H1 (cell line): ENCODE data around the gene QSOX1. TPM values are rescaled to one million over a fixed set of nuclear protein-coding genes. Genes with fewer than 3 reads are reported as not detected.

Experiments
- CTCF ChIA-PET: fragments of 300-600 bp; sonication (Branson Sonifier 250); formaldehyde crosslinking; loops from one replicate; lab custom pipeline; 2021; ENCODE audit not compliant: partially characterized antibody; lab: Charles Lee
- POLR2A ChIA-PET: fragments of 300-600 bp; sonication (Branson Sonifier 250); formaldehyde crosslinking; loops from one replicate; lab custom pipeline; 2021; ENCODE audit warnings: inconsistent platforms; ENCODE audit not compliant: partially characterized antibody; lab: Charles Lee
- DNase-seq, 2 experiments: peaks; one replicate each; pipeline versions ENCODE4 v3.0.0 to v3.0.0-alpha.2; 2010 to 2022; ENCODE audit warnings: low spot score in 2 of 2, low read depth in 1 of 2, mixed read lengths in 1 of 2
- FAIRE-seq: peaks from 2 replicates; lab custom pipeline; 2011; peaks lifted over from hg19 to GRCh38; lab: Jason Lieb, UNC
- H2AFZ ChIP-seq: 2 replicates; pipeline ENCODE4 v1.8.1; 2012; ENCODE audit warnings: low read length, inconsistent platforms
- H2AK5ac ChIP-seq: 2 replicates; pipeline ENCODE4 v1.6.1; 2013; ENCODE audit warnings: low read depth, low read length
- H2BK120ac ChIP-seq: replicated peaks from 2 replicates; pipeline ENCODE3; 2013; ENCODE audit warnings: low read depth, low read length, inconsistent platforms
- H2BK12ac ChIP-seq: 2 replicates; pipeline ENCODE4 v1.6.1; 2013; ENCODE audit warnings: low read depth, low read length
- H2BK15ac ChIP-seq: 2 replicates; pipeline ENCODE4 v1.6.1; 2013; ENCODE audit warnings: low read length
- H2BK20ac ChIP-seq: 2 replicates; pipeline ENCODE4 v1.6.1; 2013; ENCODE audit warnings: low read length
- H2BK5ac ChIP-seq: 2 replicates; pipeline ENCODE4 v1.6.1; 2013; ENCODE audit warnings: low read depth, low read length
- H3K14ac ChIP-seq: 2 replicates; pipeline ENCODE4 v1.6.1; 2013; ENCODE audit warnings: inconsistent platforms; ENCODE audit not compliant: insufficient read length
- H3K18ac ChIP-seq: 2 replicates; pipeline ENCODE4 v1.6.1; 2013; ENCODE audit warnings: low read length; ENCODE audit errors: extremely low read depth
- H3K23ac ChIP-seq: 2 replicates; pipeline ENCODE4 v1.6.1; 2013; ENCODE audit warnings: inconsistent platforms; ENCODE audit not compliant: insufficient read length
- H3K23me2 ChIP-seq: 2 replicates; pipeline ENCODE4 v1.6.1; 2013; ENCODE audit warnings: low read depth, low read length
- H3K27ac ChIP-seq: 2 replicates; pipeline ENCODE4 v1.6.1; 2011; ENCODE audit warnings: low read depth, low read length, inconsistent platforms
- H3K27me3 ChIP-seq, 4 experiments: replicated peaks in 1 of 4; 1 replicate in 1 of 4; 2 replicates in 3 of 4; pipeline versions ENCODE4 v1.6.1 to v1.8.1; 2011 to 2013; ENCODE audit warnings: low read length in 3 of 4, mild to moderate bottlenecking in 3 of 4, inconsistent platforms in 2 of 4, mixed read lengths in 2 of 4, moderate library complexity in 1 of 4; ENCODE audit not compliant: control insufficient read depth in 3 of 4, insufficient read depth in 3 of 4; ENCODE audit errors: extremely low read depth in 1 of 4
- H3K36me3 ChIP-seq, 4 experiments: 2 replicates each; pipeline versions ENCODE4 v1.6.1 to v1.8.1; 2011 to 2013; ENCODE audit warnings: mild to moderate bottlenecking in 4 of 4, low read length in 3 of 4, moderate library complexity in 2 of 4, control low read depth in 1 of 4, inconsistent platforms in 1 of 4; ENCODE audit not compliant: insufficient read depth in 4 of 4, control insufficient read depth in 2 of 4
- H3K4ac ChIP-seq: replicated peaks from 2 replicates; pipeline ENCODE3; 2013; ENCODE audit warnings: low read length, low read depth, mixed read lengths, inconsistent platforms; ENCODE audit not compliant: insufficient read length
- H3K4me1 ChIP-seq, 4 experiments: replicated peaks in 1 of 4; 1 replicate in 1 of 4; 2 replicates in 3 of 4; pipeline versions ENCODE4 v1.6.1 to v1.8.1; 2011 to 2013; ENCODE audit warnings: low read length in 3 of 4, inconsistent platforms in 2 of 4, mixed read lengths in 1 of 4; ENCODE audit not compliant: insufficient read depth in 4 of 4, control insufficient read depth in 3 of 4
- H3K4me2 ChIP-seq, 2 experiments: 2 replicates each; pipeline versions ENCODE4 v1.6.1 to v1.8.1; 2011 to 2013; ENCODE audit warnings: low read depth in 2 of 2, low read length in 2 of 2, control low read depth in 1 of 2, inconsistent platforms in 1 of 2, mild to moderate bottlenecking in 1 of 2; ENCODE audit not compliant: insufficient read depth in 1 of 2
- H3K4me3 ChIP-seq, 4 experiments: fragments of 200-600, 300-600 bp in 1 of 4; sonication (generic), shearing (Covaris generic), sonication (Bioruptor Twin) in 1 of 4; 2 replicates each; pipeline versions ENCODE4 v1.5.1 to v1.8.1; 2011 to 2016; ENCODE audit warnings: low read length in 4 of 4, low read depth in 3 of 4, control low read depth in 2 of 4, inconsistent platforms in 2 of 4, mild to moderate bottlenecking in 2 of 4, mixed read lengths in 1 of 4, moderate library complexity in 1 of 4; ENCODE audit not compliant: insufficient read depth in 2 of 4; ENCODE audit errors: extremely low read depth in 1 of 4
- H3K56ac ChIP-seq: replicated peaks from 2 replicates; pipeline ENCODE3; 2013; ENCODE audit warnings: low read depth, mild to moderate bottlenecking, mixed read lengths, low read length, inconsistent platforms; ENCODE audit not compliant: insufficient read length
- H3K79me1 ChIP-seq: 2 replicates; pipeline ENCODE4 v1.6.1; 2013; ENCODE audit warnings: low read depth, low read length, control low read depth
- H3K79me2 ChIP-seq, 2 experiments: 2 replicates each; pipeline versions ENCODE4 v1.6.1 to v1.8.1; 2012 to 2013; ENCODE audit warnings: low read length in 2 of 2, mild to moderate bottlenecking in 2 of 2, inconsistent platforms in 1 of 2; ENCODE audit not compliant: insufficient read depth in 2 of 2, control insufficient read depth in 1 of 2
- H3K9ac ChIP-seq, 4 experiments: replicated peaks in 1 of 4; 1 replicate in 1 of 4; 2 replicates in 3 of 4; pipeline versions ENCODE4 v1.6.1 to v1.8.1; 2011 to 2013; ENCODE audit warnings: low read depth in 3 of 4, low read length in 3 of 4, control low read depth in 2 of 4, mild to moderate bottlenecking in 2 of 4, moderate library complexity in 2 of 4, inconsistent platforms in 1 of 4; ENCODE audit errors: extremely low read depth in 1 of 4
- H3K9me3 ChIP-seq, 2 experiments: 2 replicates each; pipeline versions ENCODE4 v1.6.1 to v1.8.1; 2012 to 2013; ENCODE audit warnings: mild to moderate bottlenecking in 2 of 2, moderate library complexity in 2 of 2, control low read depth in 1 of 2, inconsistent platforms in 1 of 2, low read depth in 1 of 2, low read length in 1 of 2, mixed read lengths in 1 of 2; ENCODE audit not compliant: insufficient read depth in 2 of 2
- H4K20me1 ChIP-seq, 2 experiments: replicated peaks in 1 of 2; 2 replicates each; pipeline versions ENCODE3 to v1.8.1; 2011 to 2013; ENCODE audit warnings: inconsistent platforms in 2 of 2, low read length in 2 of 2, mild to moderate bottlenecking in 1 of 2; ENCODE audit not compliant: insufficient read depth in 2 of 2, control insufficient read depth in 1 of 2
- H4K5ac ChIP-seq: 2 replicates; pipeline ENCODE4 v1.6.1; 2013; ENCODE audit warnings: low read length, low read depth, mixed read lengths, inconsistent platforms; ENCODE audit not compliant: insufficient read length
- H4K8ac ChIP-seq: 2 replicates; pipeline ENCODE4 v1.8.0; 2013; ENCODE audit warnings: mild to moderate bottlenecking, moderate library complexity, low read length, inconsistent platforms; ENCODE audit not compliant: insufficient read depth; ENCODE audit errors: extremely low read depth
- H4K91ac ChIP-seq: replicated peaks from 2 replicates; pipeline ENCODE3; 2013; ENCODE audit warnings: low read length, mixed read lengths, inconsistent platforms; ENCODE audit not compliant: insufficient read length
- CHD2 ChIP-seq: IDR thresholded peaks from 2 replicates; pipeline ENCODE4 v1.6.1; 2012; ENCODE audit warnings: low read length, improper control_type of control experiment
- EP300 ChIP-seq, 2 experiments: IDR thresholded peaks; 1 replicate in 1 of 2; 2 replicates in 1 of 2; pipeline ENCODE4 v1.6.1; 2011 to 2012; ENCODE audit warnings: low read depth in 2 of 2, low read length in 2 of 2, mild to moderate bottlenecking in 2 of 2, borderline replicate concordance in 1 of 2, inconsistent platforms in 1 of 2, moderate library complexity in 1 of 2
- EZH2 ChIP-seq: fragments of 200-600 bp; sonication (generic); IDR thresholded peaks from 2 replicates; pipeline ENCODE4 v1.7.1; 2012; ENCODE audit warnings: low read depth, mild to moderate bottlenecking, moderate library complexity, low read length, inconsistent platforms; ENCODE audit not compliant: severe bottlenecking
- JUND ChIP-seq: IDR thresholded peaks from 2 replicates; pipeline ENCODE4 v1.6.1; 2011; ENCODE audit warnings: mild to moderate bottlenecking, improper control_type of control experiment, low read length
- KDM5A ChIP-seq: fragments of 200-600 bp; IDR thresholded peaks from 2 replicates; pipeline ENCODE4 v1.7.1; 2012; ENCODE audit warnings: mild to moderate bottlenecking, low read length, inconsistent platforms, mixed read lengths
- PHF8 ChIP-seq: fragments of 200-600 bp; sonication (generic); conservative IDR thresholded peaks from 2 replicates; pipeline ENCODE4 v1.7.1; 2012; ENCODE audit warnings: low read depth, mild to moderate bottlenecking, inconsistent platforms, low read length, moderate library complexity
- POLR2AphosphoS5 ChIP-seq: IDR thresholded peaks from 2 replicates; pipeline ENCODE4 v1.6.1; 2011; ENCODE audit warnings: low read depth, low read length
- RAD21 ChIP-seq, 2 experiments: IDR thresholded peaks in 1 of 2; conservative IDR thresholded peaks in 1 of 2; 2 replicates each; pipeline ENCODE4 v1.6.1; 2011; ENCODE audit warnings: low read depth in 2 of 2, low read length in 2 of 2, improper control_type of control experiment in 1 of 2, inconsistent platforms in 1 of 2, mild to moderate bottlenecking in 1 of 2, moderate library complexity in 1 of 2
- SP4 ChIP-seq: IDR thresholded peaks from 2 replicates; pipeline ENCODE4 v1.6.1; 2012; ENCODE audit warnings: low read length, inconsistent platforms
- TAF1 ChIP-seq: IDR thresholded peaks from 2 replicates; pipeline ENCODE4 v1.6.1; 2011; ENCODE audit warnings: mild to moderate bottlenecking, low read depth, low read length
- WGBS, 2 experiments: shearing (Covaris generic) in 1 of 2; methylation state at CpG; one replicate each; pipeline versions ENCODE4 v1.1.6 to v1.1.7; 2013 to 2015; ENCODE audit warnings: low lambda C conversion rate in 2 of 2, mixed read lengths in 2 of 2, inconsistent platforms in 1 of 2, low coverage in 1 of 2, missing lambda C conversion rate in 1 of 2; ENCODE audit not compliant: insufficient replicate concordance in 2 of 2, insufficient coverage in 1 of 2, insufficient read length in 1 of 2; ENCODE audit errors: extremely low coverage in 1 of 2, missing lambda C conversion rate in 1 of 2; 5-methylcytosine and 5-hydroxymethylcytosine counted together
- polyA plus RNA-seq, 7 experiments: library from polyadenylated mRNA; depleted of rRNA in 3 of 7; stranded (reverse) in 5 of 7; unstranded in 2 of 7; fragments of >200 nt in 5 of 7; fragments of 200-250 nt in 2 of 7; gene quantifications; 1 replicate in 5 of 7; 2 replicates in 1 of 7; 4 replicates in 1 of 7; pipeline versions ENCODE4 v1.2.1 to v1.2.3, GENCODE V29; 2011 to 2013; ENCODE audit warnings: missing spikeins in 2 of 7, mixed read lengths in 2 of 7
- total RNA-seq: library from RNA; stranded (reverse); fragmentation: NEBNext Ultra II Directional; extraction: Animal tissue kit (Norgen Biotek cat#: 25700); gene quantifications from 2 replicates; pipeline ENCODE4 v1.2.1, GENCODE V29; 2021

QSOX1 gene
- total and polyA plus RNA-seq, 2 of the 8 experiments (the other 6 are each of a cell fraction or from before 2014, with no cell fraction given): 97.7 to 123 TPM

GRCh38 chr1:180228648-180229482 lies 74.2 kb downstream of the QSOX1 start:
- Histone ChIP-seq H3K9ac (no peak overlapping the region; a peak in 2 of 7 replicates), H3K14ac (no peak overlapping the region), H3K36me3 (no peaks in the 10 kb centered on the region; a peak in 1 of 8 replicates), H3K27me3 (peaks cover 31 to 64% (median 52%) of the 10 kb centered on the region in 4 experiments), H3K27ac (no peak overlapping the region), H3K56ac (no peak overlapping the region), H3K79me2 (no peaks in the 10 kb centered on the region), H2BK5ac (peak overlapping the region; percentile 52; the same call in 1 of the 2 replicates), H2BK12ac (peak overlapping the region; percentile 94; the same call in 1 of the 2 replicates), H3K4ac (no peak overlapping the region), H3K23me2 (peaks cover 26% of the 10 kb centered on the region; the same call in 1 of the 2 replicates), H2AFZ (no peak overlapping the region), H3K23ac (no peak overlapping the region), H2BK120ac (no peak overlapping the region), H4K20me1 (peaks cover 0 to 11% of the 10 kb centered on the region in 2 experiments), H3K9me3 (peaks cover 0 to 4% of the 10 kb centered on the region in 2 experiments; a peak in 1 of 4 replicates), H3K4me3 (peak overlapping the region; percentile 45 to 67 (median 56)), H4K5ac (no peak overlapping the region), H4K8ac (peak overlapping the region; percentile 76), H2BK15ac (0 out of 2 replicates have a peak overlapping the region, but pooled peaks have one; percentile 16), H3K79me1 (peaks cover 2% of the 10 kb centered on the region; the same call in 1 of the 2 replicates), H2BK20ac (no peak overlapping the region; the same call in 1 of the 2 replicates), H2AK5ac (peak overlapping the region; percentile 29; the same call in 1 of the 2 replicates), H3K18ac (peak overlapping the region; percentile 48; the same call in 1 of the 2 replicates), H3K4me2 (peak overlapping the region; percentile 91 to 92), H4K91ac (no peak overlapping the region), H3K4me1 (peaks cover 13 to 33% (median 20%) of the 10 kb centered on the region in 4 experiments)
- ChIA-PET CTCF (interaction anchor here (0.6 to 1.3 kb wide), 2 partner anchors 40 to 198 kb away, joined by 3 read pairs; no protein-coding TSS in a partner anchor), POLR2A (interaction anchor here (3.9 kb wide), 1 partner anchor 10 kb away, joined by 26 read pairs; no protein-coding TSS in a partner anchor)
- FAIRE-seq (no peak), DNase-seq (peak in 1 of 2 experiments; percentile 70)
- 8% methylated on average over 46 of the region's 57 CpGs; no CpG with 5 or more reads in 1 of the 2 experiments for WGBS, 2 experiments
- TF ChIP-seq JUND: no peak
- 0 out of 2 replicates have a peak, but pooled peaks have one; percentile 36 for TF ChIP-seq SP4
- TF ChIP-seq POLR2AphosphoS5: no peak
- TF ChIP-seq EZH2: peak; percentile 74
- no peak for TF ChIP-seq TAF1
- no peak for TF ChIP-seq CHD2
- TF ChIP-seq KDM5A: no peak
- peak; percentile 46; the same call in 1 of the 2 replicates for TF ChIP-seq PHF8
- TF ChIP-seq RAD21 (IDR thresholded peaks at IDR 0.05 in 1 of 2, conservative IDR thresholded peaks at IDR 0.05 in 1 of 2; ENCODE audit: low read depth in 2 of 2, low read length in 2 of 2): no peak
- no peak for TF ChIP-seq EP300 (IDR thresholded peaks at IDR 0.05; ENCODE audit: borderline replicate concordance in 1 of 2, low read depth in 2 of 2, low read length in 2 of 2)
